ENCODE measurements around the gene ATL1.
"Not testable (repeated sequence)": the region's sequence is repeated elsewhere in the genome, so short reads cannot be mapped to it uniquely, and the experiment has no call there.

ATL1 gene

GRCh38 chr14:50530794-50531365, 29.1 kb upstream of the ATL1 start:
- H3K9ac ChIP-seq (ENCODE audit: low read depth, low read length) = peak overlapping the region; percentile 66; the same call in 1 of the 2 replicates
- no peaks in the 10 kb centered on the region for H3K9me3 ChIP-seq (ENCODE audit: control insufficient read depth, insufficient read depth, low read length)
- peaks cover 15% of the 10 kb centered on the region; the same call in 1 of the 2 replicates for H3K4me1 ChIP-seq (ENCODE audit: insufficient read depth, low read length)
- H3K36me3 ChIP-seq (ENCODE audit: insufficient read depth, low read length) = no peaks in the 10 kb centered on the region

DNA sequence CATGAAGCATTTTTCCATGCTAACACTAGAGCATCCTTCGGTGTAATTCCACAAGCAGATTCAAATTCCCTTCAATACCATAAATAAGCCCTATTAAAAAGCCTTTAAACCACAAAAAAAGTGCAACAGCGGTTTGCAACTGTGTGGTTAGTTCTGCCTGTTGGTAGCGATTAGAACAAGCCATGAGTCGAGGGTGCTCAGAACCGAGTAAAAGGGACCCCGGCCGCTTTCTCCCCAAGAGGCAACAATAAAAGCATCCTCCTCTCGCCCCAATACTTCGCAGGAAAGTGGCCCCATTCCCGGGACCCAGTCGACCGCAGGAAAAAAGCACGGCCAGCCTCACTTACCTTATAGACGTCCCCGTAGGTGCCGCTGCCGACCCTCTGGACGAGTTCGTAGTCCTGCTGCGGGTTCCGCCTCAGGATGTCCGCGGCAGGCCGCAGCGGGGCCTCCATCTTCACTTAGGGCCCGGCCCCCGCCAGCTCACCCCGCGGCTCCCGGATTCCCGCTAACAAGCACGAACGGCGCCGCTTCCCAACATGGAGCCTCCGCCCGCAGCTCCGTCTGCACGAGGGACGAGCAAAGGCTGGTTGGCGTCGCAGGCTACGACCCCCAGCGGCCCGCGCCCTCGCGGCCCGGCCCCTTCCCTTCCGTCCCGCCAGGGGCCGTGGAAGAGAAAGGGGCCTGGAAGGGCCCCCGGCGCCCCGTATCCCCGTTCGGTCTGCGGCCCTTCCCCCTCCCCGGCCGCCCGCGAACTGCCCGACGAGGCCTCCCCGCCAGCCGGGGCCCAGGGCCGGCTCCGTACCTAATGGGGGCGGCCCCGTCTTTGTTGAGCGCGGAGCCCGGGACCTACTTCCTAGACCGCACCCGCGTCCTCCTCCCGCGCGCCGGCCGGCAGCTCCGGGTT, 28.1 kb upstream of the ATL1 start:
- no peaks in the 10 kb centered on the region for H3K36me3 ChIP-seq (ENCODE audit: insufficient read depth, low read length)
- peaks cover 15% of the 10 kb centered on the region; the same call in 1 of the 2 replicates for H3K4me1 ChIP-seq (ENCODE audit: insufficient read depth, low read length)

DNA sequence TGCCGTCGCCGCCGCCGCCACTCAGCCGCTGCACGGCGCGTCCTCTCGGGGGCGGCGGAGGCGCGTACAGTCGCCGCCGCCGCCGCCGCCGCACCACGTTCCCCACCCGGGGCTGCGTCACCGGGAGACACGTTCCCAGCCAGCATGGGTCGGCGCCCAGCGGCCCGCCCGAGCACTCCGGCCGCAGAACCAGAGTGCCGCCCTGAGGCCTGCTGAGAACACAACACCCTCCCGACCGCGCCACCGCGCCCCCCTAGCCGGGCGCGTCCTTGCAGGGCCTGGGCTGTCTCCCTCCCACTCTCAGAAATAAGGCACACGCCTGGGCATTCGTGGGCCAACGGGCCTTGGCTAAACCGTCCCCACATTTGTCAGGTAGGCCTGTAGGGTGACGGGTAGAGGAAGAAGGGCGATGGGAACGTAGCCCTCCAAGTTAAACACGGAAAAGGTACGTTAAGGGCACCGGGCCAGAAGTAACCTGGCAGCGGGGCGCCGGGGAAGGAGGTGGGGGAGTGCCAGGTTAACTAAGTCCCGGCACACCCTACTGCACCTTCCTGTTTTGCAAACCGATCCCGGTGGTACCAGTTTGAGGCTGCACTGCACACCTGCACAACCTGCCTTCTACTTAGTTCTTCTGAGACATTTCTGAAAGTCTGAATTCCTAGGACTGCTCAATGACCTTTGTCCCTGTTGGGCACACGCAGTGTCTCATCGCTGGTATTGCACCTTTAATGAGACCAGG, 27.3 kb upstream of the ATL1 start, which contains the start of gene MAP4K5:
Gene MAP4K5 (minus strand): TSS at position 68 of the 739 bp plus-strand sequence. CDS start 520 bp downstream, outside the sequence.
- Histone ChIP-seq H3K36me3 (ENCODE audit: insufficient read depth, low read length) (no peaks in the 10 kb centered on the region), H3K4me1 (ENCODE audit: insufficient read depth, low read length) (peaks cover 15% of the 10 kb centered on the region; the same call in 1 of the 2 replicates), H3K9me3 (ENCODE audit: control insufficient read depth, insufficient read depth, low read length) (no peaks in the 10 kb centered on the region), H3K9ac (ENCODE audit: low read depth, low read length) (peak within 1 kb of the TSS; percentile 66)

More for the DNA sequence above, 28.1 kb upstream of the ATL1 start:
- Histone ChIP-seq H3K9ac (ENCODE audit: low read depth, low read length) (peak overlapping the region; percentile 66), H3K9me3 (ENCODE audit: control insufficient read depth, insufficient read depth, low read length) (no peaks in the 10 kb centered on the region)

DNA sequence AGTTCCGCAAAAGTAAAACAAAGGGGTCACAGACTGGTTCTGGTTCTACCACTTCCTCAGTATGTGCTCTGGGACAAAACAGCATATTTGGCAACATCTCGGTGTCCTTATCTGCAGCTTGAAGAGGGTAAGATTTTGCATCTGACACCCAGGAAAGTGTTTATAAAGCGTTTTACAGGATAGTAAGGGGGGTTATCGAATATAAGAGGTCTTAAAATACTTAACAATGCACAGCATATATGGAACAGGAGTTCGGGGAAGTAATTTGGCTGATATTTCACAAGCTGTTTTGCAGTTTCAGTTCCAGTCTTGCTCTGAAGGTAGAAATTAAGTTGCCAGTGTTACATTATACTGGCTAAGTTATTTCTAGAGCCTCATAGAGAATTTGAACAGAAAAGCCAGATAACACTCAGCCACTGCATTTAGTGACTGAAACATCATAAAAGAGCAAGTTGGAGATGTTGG, 26.7 kb upstream of the ATL1 start:
- Histone ChIP-seq H3K36me3 (ENCODE audit: insufficient read depth, low read length) (no peaks in the 10 kb centered on the region), H3K4me1 (ENCODE audit: insufficient read depth, low read length) (peaks cover 15% of the 10 kb centered on the region; the same call in 1 of the 2 replicates), H3K9ac (ENCODE audit: low read depth, low read length) (peak overlapping the region; percentile 66; the same call in 1 of the 2 replicates), H3K9me3 (ENCODE audit: control insufficient read depth, insufficient read depth, low read length) (no peaks in the 10 kb centered on the region)

DNA sequence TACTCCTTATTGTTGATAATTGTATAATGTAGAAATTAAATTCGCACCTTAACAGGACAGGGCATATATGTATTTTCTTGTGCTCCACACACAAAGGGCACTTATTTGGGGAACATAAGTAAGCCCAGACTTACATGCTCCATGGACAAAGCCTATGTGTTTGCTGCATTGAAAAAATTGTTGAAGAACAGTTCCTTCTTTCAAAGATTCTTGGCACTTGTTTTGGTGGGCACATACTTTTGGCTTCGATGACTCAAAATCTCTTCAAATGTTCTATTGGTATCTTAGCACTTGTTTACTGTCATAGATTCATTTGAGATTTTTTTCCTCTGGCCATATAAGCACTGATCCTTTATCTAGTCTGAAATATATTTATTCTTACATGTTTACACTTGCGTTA, 26.1 kb upstream of the ATL1 start:
- H3K9ac ChIP-seq (ENCODE audit: low read depth, low read length) = no peak overlapping the region
- no peaks in the 10 kb centered on the region for H3K9me3 ChIP-seq (ENCODE audit: control insufficient read depth, insufficient read depth, low read length)
- H3K4me1 ChIP-seq (ENCODE audit: insufficient read depth, low read length) = peaks cover 15% of the 10 kb centered on the region; the same call in 1 of the 2 replicates
- no peaks in the 10 kb centered on the region for H3K36me3 ChIP-seq (ENCODE audit: insufficient read depth, low read length)

GRCh38 chr14:50534416-50534815, 25.5 kb upstream of the ATL1 start:
- no peak overlapping the region for H3K9ac ChIP-seq (ENCODE audit: low read depth, low read length)

DNA sequence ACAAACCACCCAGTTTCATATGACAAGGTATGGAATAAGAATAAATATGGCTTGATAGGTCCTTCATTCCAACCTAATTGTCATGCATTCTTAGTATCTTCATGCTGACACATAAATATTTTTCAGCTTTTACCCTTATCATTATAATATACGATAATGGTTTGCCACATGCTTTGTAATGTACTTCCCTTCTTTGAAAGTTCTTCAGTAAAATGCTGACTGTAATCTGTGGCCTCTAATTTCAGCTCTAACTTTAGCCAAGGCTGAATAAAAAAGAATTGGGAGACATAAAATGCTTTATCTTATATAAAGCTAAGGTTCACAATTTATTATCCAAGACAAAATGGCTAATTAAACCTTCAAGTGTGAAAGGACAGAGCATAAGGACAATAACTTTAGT, 24.9 kb upstream of the ATL1 start:
- Histone ChIP-seq H3K36me3 (ENCODE audit: insufficient read depth, low read length) (no peaks in the 10 kb centered on the region), H3K9me3 (ENCODE audit: control insufficient read depth, insufficient read depth, low read length) (no peaks in the 10 kb centered on the region), H3K4me1 (ENCODE audit: insufficient read depth, low read length) (peaks cover 8% of the 10 kb centered on the region; the same call in 1 of the 2 replicates), H3K9ac (ENCODE audit: low read depth, low read length) (no peak overlapping the region)

More at GRCh38 chr14:50534416-50534815, 25.5 kb upstream of the ATL1 start:
- H3K36me3 ChIP-seq (ENCODE audit: insufficient read depth, low read length) = no peaks in the 10 kb centered on the region
- H3K9me3 ChIP-seq (ENCODE audit: control insufficient read depth, insufficient read depth, low read length) = no peaks in the 10 kb centered on the region
- H3K4me1 ChIP-seq (ENCODE audit: insufficient read depth, low read length) = peaks cover 14% of the 10 kb centered on the region; the same call in 1 of the 2 replicates

GRCh38 chr14:50538034-50538433, 21.9 kb upstream of the ATL1 start:
- not testable (repeated sequence) for H3K9ac ChIP-seq (ENCODE audit: low read depth, low read length); H3K9me3 ChIP-seq (ENCODE audit: control insufficient read depth, insufficient read depth, low read length); H3K36me3 ChIP-seq (ENCODE audit: insufficient read depth, low read length); H3K4me1 ChIP-seq (ENCODE audit: insufficient read depth, low read length)

- Histone ChIP-seq H3K9me3 (ENCODE audit: control insufficient read depth, insufficient read depth, low read length) (no peaks in the 10 kb centered on the region), H3K9ac (ENCODE audit: low read depth, low read length) (no peak overlapping the region), H3K36me3 (ENCODE audit: insufficient read depth, low read length) (no peaks in the 10 kb centered on the region), H3K4me1 (ENCODE audit: insufficient read depth, low read length) (0 out of 2 replicates have a peak, but pooled peaks cover 3% of the 10 kb centered on the region)
These were observed 20.9 kb upstream of the ATL1 start for GRCh38 chr14:50539051-50539450.

GRCh38 chr14:50541159-50541567, 18.8 kb upstream of the ATL1 start:
- H3K9me3 ChIP-seq (ENCODE audit: control insufficient read depth, insufficient read depth, low read length) = no peaks in the 10 kb centered on the region
- no peaks in the 10 kb centered on the region for H3K36me3 ChIP-seq (ENCODE audit: insufficient read depth, low read length)
- H3K9ac ChIP-seq (ENCODE audit: low read depth, low read length) = no peak overlapping the region
- H3K4me1 ChIP-seq (ENCODE audit: insufficient read depth, low read length) = 0 out of 2 replicates have a peak, but pooled peaks cover 3% of the 10 kb centered on the region

GRCh38 chr14:50542941-50543418, 17.0 kb upstream of the ATL1 start:
- Histone ChIP-seq H3K36me3 (ENCODE audit: insufficient read depth, low read length) (no peaks in the 10 kb centered on the region), H3K4me1 (ENCODE audit: insufficient read depth, low read length) (0 out of 2 replicates have a peak, but pooled peaks cover 3% of the 10 kb centered on the region), H3K9ac (ENCODE audit: low read depth, low read length) (no peak overlapping the region), H3K9me3 (ENCODE audit: control insufficient read depth, insufficient read depth, low read length) (no peaks in the 10 kb centered on the region)

DNA sequence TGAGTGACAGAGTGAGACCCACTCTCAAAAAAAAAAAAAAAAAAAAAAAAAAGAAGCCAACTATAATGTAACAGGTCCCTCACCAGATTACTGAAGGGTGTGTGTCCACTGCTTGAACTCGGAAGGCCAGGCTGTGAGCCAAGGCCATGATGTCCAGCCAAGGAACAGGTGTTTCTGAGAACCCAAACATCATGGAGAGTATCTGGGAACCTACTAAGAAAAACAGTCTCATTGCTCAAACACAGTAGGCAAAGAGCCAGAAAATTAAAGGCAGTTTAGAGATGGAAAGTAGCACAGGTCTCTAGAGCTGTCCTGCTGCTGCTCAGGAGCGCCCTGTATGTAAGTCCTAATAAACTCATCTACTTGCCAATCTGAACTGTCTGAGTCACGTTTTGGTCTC, 15.0 kb upstream of the ATL1 start:
- Histone ChIP-seq H3K4me1 (ENCODE audit: insufficient read depth, low read length) (0 out of 2 replicates have a peak, but pooled peaks cover 3% of the 10 kb centered on the region), H3K9me3 (ENCODE audit: control insufficient read depth, insufficient read depth, low read length) (no peaks in the 10 kb centered on the region; the same call in 1 of the 2 replicates), H3K36me3 (ENCODE audit: insufficient read depth, low read length) (no peaks in the 10 kb centered on the region), H3K9ac (ENCODE audit: low read depth, low read length) (no peak overlapping the region)

DNA sequence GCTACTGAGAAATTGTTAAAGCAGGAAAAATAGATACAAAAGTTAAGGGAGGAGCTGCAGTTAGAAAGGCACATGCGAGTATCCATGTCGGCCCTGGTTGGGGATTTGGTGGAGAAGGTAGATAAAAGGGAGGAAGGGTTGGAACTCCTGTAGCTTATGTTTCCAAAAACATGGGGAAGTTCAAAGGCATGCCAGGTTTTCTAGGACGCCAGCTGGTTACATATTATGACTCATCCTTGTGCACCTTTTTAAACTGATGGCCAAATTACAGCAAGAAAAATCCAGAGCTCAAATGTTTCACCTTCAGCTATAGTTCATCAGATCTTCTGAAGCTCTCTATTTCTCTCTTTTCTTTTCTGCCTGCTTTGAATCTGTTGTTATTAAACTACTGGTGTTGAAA, 14.3 kb upstream of the ATL1 start:
- Histone ChIP-seq H3K36me3 (ENCODE audit: insufficient read depth, low read length) (no peaks in the 10 kb centered on the region), H3K9me3 (ENCODE audit: control insufficient read depth, insufficient read depth, low read length) (no peaks in the 10 kb centered on the region; the same call in 1 of the 2 replicates), H3K4me1 (ENCODE audit: insufficient read depth, low read length) (0 out of 2 replicates have a peak, but pooled peaks cover 3% of the 10 kb centered on the region), H3K9ac (ENCODE audit: low read depth, low read length) (no peak overlapping the region)

GRCh38 chr14:50550294-50550693, 9.7 kb upstream of the ATL1 start:
- Histone ChIP-seq H3K36me3 (ENCODE audit: insufficient read depth, low read length) (no peaks in the 10 kb centered on the region), H3K9me3 (ENCODE audit: control insufficient read depth, insufficient read depth, low read length) (no peaks in the 10 kb centered on the region; the same call in 1 of the 2 replicates), H3K4me1 (ENCODE audit: insufficient read depth, low read length) (no peaks in the 10 kb centered on the region), H3K9ac (ENCODE audit: low read depth, low read length) (no peak overlapping the region)

Measured in ES-I3 (cell line).